ENCODE measurements around the gene ANKRD40CL. TPM values are rescaled to one million over a fixed set of nuclear protein-coding genes. Genes with fewer than 3 reads are reported as not detected.
"Not testable (repeated sequence)": the region's sequence is repeated elsewhere in the genome, so short reads cannot be mapped to it uniquely, and the experiment has no call there.

ANKRD40CL gene
- total RNA-seq, 6 experiments from 2014 or later = 0.29 TPM; not detected in 5

- TF ChIP-seq CTCF (IDR thresholded peaks at IDR 0.05) = no peak
- no peak for TF ChIP-seq POLR2A (IDR thresholded peaks at IDR 0.05)
These were observed 41.3 kb downstream of the ANKRD40CL start for GRCh38 chr17:50725769-50726655.

GRCh38 chr17:50724622-50725021, 42.7 kb downstream of the ANKRD40CL start:
- 96% methylated on average over 6 of the region's 6 CpGs for WGBS (ENCODE audit: insufficient coverage, low coverage, low lambda C conversion rate, missing lambda C conversion rate)
- intact Hi-C loops (cut with DNase I); ATAC-seq; H3K27ac ChIP-seq; H3K27me3 ChIP-seq; DNase-seq; H3K9me3 ChIP-seq; H3K36me3 ChIP-seq; H3K4me3 ChIP-seq: not testable (repeated sequence)
- peaks cover 0 to 85% (median 33%) of the 10 kb centered on the region in 4 donors for H3K4me1 ChIP-seq

More at GRCh38 chr17:50725769-50726655, 41.3 kb downstream of the ANKRD40CL start:
- no peaks in the 10 kb centered on the region for H3K36me3 ChIP-seq
- H3K4me1 ChIP-seq = peaks cover 0 to 82% (median 31%) of the 10 kb centered on the region in 4 donors
- ATAC-seq (peak; percentile 45 to 57 (median 50)), DNase-seq (no peak)
- H3K27ac ChIP-seq = no peak overlapping the region
- intact Hi-C loops (cut with DNase I) = no loop called here
- H3K9me3 ChIP-seq = no peaks in the 10 kb centered on the region
- no peak overlapping the region for H3K4me3 ChIP-seq
- no peaks in the 10 kb centered on the region for H3K27me3 ChIP-seq
- WGBS (ENCODE audit: insufficient coverage, low coverage, low lambda C conversion rate, missing lambda C conversion rate) = 61% methylated on average over 11 of the region's 12 CpGs

GRCh38 chr17:50722746-50723145, 44.6 kb downstream of the ANKRD40CL start:
- no peak for ATAC-seq
- intact Hi-C loops (cut with DNase I) = no loop called here
- Histone ChIP-seq H3K9me3 (no peaks in the 10 kb centered on the region), H3K27me3 (no peaks in the 10 kb centered on the region), H3K36me3 (no peaks in the 10 kb centered on the region), H3K4me1 (peaks cover 0 to 69% (median 31%) of the 10 kb centered on the region in 4 donors), H3K27ac (peak overlapping the region in 1 of 3 donors; percentile 1), H3K4me3 (no peak overlapping the region)
- TF ChIP-seq CTCF (IDR thresholded peaks at IDR 0.05) (no peak), POLR2A (IDR thresholded peaks at IDR 0.05) (no peak)
- WGBS (ENCODE audit: insufficient coverage, low coverage, low lambda C conversion rate, missing lambda C conversion rate) = 16% methylated on average over 3 of the region's 3 CpGs
- no peak for DNase-seq

- H3K4me1 ChIP-seq = peaks cover 0 to 64% (median 31%) of the 10 kb centered on the region in 4 donors
- no peaks in the 10 kb centered on the region for H3K9me3 ChIP-seq
- H3K4me3 ChIP-seq = peak overlapping the region; percentile 74 to 93 (median 79)
- TF ChIP-seq POLR2A (IDR thresholded peaks at IDR 0.05) (no peak), CTCF (IDR thresholded peaks at IDR 0.05) (no peak)
- H3K27me3 ChIP-seq = no peaks in the 10 kb centered on the region
- no peak for ATAC-seq
- intact Hi-C loops (cut with DNase I) = no loop called here
- no peak for DNase-seq
- no peaks in the 10 kb centered on the region for H3K36me3 ChIP-seq
- WGBS (ENCODE audit: insufficient coverage, low coverage, low lambda C conversion rate, missing lambda C conversion rate) = under 1% methylated on average over 7 of the region's 7 CpGs
- peak overlapping the region; percentile 10 to 99 (median 92) for H3K27ac ChIP-seq
These were observed 45.9 kb downstream of the ANKRD40CL start for GRCh38 chr17:50721194-50722010.
